Thyroid gland (tissue), 4 donors: ENCODE data around the gene SLC10A3. TPM values are rescaled to one million over a fixed set of nuclear protein-coding genes. Genes with fewer than 3 reads are reported as not detected.

Source experiments
- DNase-seq, 2 donors: peaks; one replicate each; pipeline ENCODE4 v3.0.0-alpha.2; 2019
- H3K27ac ChIP-seq, 3 donors: fragments of 200-600 bp; sonication (generic); 1 replicate in 2 of 3; 2 replicates in 1 of 3; pipeline ENCODE4 v1.5.1; 2016 to 2019; ENCODE audit warnings: mild to moderate bottlenecking in 1 of 3, moderate library complexity in 1 of 3
- H3K27me3 ChIP-seq: fragments of 200-600 bp; sonication (generic); one replicate; pipeline ENCODE4 v1.5.1; 2019
- H3K36me3 ChIP-seq, 2 donors: fragments of 200-600 bp; sonication (generic); one replicate each; pipeline ENCODE4 v1.5.1; 2016 to 2019
- H3K4me1 ChIP-seq, 2 donors: fragments of 200-600 bp; sonication (generic); one replicate each; pipeline ENCODE4 v1.5.1; 2017 to 2019
- H3K4me3 ChIP-seq, 3 donors: fragments of 200-600 bp; sonication (generic); replicated peaks in 1 of 3; 1 replicate in 2 of 3; 2 replicates in 1 of 3; pipeline ENCODE4 v1.5.1; 2016; ENCODE audit warnings: mild to moderate bottlenecking in 1 of 3
- H3K9me3 ChIP-seq: fragments of 200-600 bp; sonication (generic); one replicate; pipeline ENCODE4 v1.5.1; 2017
- CTCF ChIP-seq, 6 experiments: fragments of 200-600 bp in 3 of 6; fragments of 450-650 bp in 3 of 6; sonication (generic) in 3 of 6; IDR thresholded peaks; one replicate each; pipeline ENCODE4 v1.5.1; 2016 to 2019; ENCODE audit warnings: antibody characterized with exemption in 6 of 6, mild to moderate bottlenecking in 2 of 6, inconsistent platforms in 1 of 6, moderate library complexity in 1 of 6
- POLR2A ChIP-seq, 2 donors: fragments of 450-650 bp; IDR thresholded peaks; one replicate each; pipeline ENCODE4 v1.6.1; 2017; ENCODE audit warnings: antibody characterized with exemption in 2 of 2, mild to moderate bottlenecking in 2 of 2, moderate library complexity in 1 of 2
- WGBS, 2 donors: methylation state at CpG; one replicate each; pipeline ENCODE4 v1.1.5; 2017; 5-methylcytosine and 5-hydroxymethylcytosine counted together
- intact Hi-C: fragments of 100-400 bp; cut with DNase I; formaldehyde crosslinking; loops from one replicate; pipeline ENCODE4 v1.15.1; 2023
- total RNA-seq, 4 donors: library from RNA; depleted of rRNA; stranded (reverse); fragments of >200 nt; gene quantifications; one replicate each; pipeline ENCODE4 v1.2.3, GENCODE V29; 2016

SLC10A3 gene
- total RNA-seq, 4 donors from 2014 or later, result 21.9 to 40.6 (median 29.3) TPM

- 80% methylated on average over 7 of the region's 16 CpGs; no CpG with 5 or more reads in 1 of the 2 donors for WGBS, 2 donors
- TF ChIP-seq CTCF (IDR thresholded peaks at IDR 0.05), result no peak
- TF ChIP-seq POLR2A (IDR thresholded peaks at IDR 0.05), result no peak
- Histone ChIP-seq H3K4me3 (no peak overlapping the region), H3K36me3 (no peaks in the 10 kb centered on the region), H3K9me3 (no peaks in the 10 kb centered on the region), H3K4me1 (peaks cover 0 to 13% of the 10 kb centered on the region in 2 donors), H3K27me3 (no peaks in the 10 kb centered on the region), H3K27ac (no peak overlapping the region)
- no peak for DNase-seq
- intact Hi-C loops, result loop anchor here (5.0 kb wide), 1 partner anchor 47 kb away; the partner anchor contains the start of gene GDI1
Measured at GRCh38 chrX:154484255-154485149, 5.9 kb downstream of the SLC10A3 start.

- Histone ChIP-seq H3K27ac (no peak overlapping the region), H3K27me3 (no peaks in the 10 kb centered on the region), H3K4me3 (no peak overlapping the region), H3K36me3 (no peaks in the 10 kb centered on the region), H3K9me3 (no peaks in the 10 kb centered on the region), H3K4me1 (peaks cover 0 to 13% of the 10 kb centered on the region in 2 donors)
- TF ChIP-seq CTCF (IDR thresholded peaks at IDR 0.05) (no peak), POLR2A (IDR thresholded peaks at IDR 0.05) (no peak)
- DNase-seq, result no peak
- intact Hi-C loops, result no loop called here
- WGBS, 2 donors, result 73 to 83% methylated on average over 5 to 7 of the region's 7 CpGs
Measured at GRCh38 chrX:154483325-154483724, 7.1 kb downstream of the SLC10A3 start.

- Histone ChIP-seq H3K27me3 (no peaks in the 10 kb centered on the region), H3K4me1 (peaks cover 0 to 13% of the 10 kb centered on the region in 2 donors), H3K4me3 (no peak overlapping the region), H3K27ac (no peak overlapping the region), H3K36me3 (no peaks in the 10 kb centered on the region), H3K9me3 (no peaks in the 10 kb centered on the region)
- TF ChIP-seq CTCF (IDR thresholded peaks at IDR 0.05), result no peak
- no peak for TF ChIP-seq POLR2A (IDR thresholded peaks at IDR 0.05)
- intact Hi-C loops, result no loop called here
- 100% methylated on average over 1 of the region's 7 CpGs; no CpG with 5 or more reads in 1 of the 2 donors for WGBS, 2 donors
- DNase-seq, result no peak
Measured at GRCh38 chrX:154482786-154483185, 7.6 kb downstream of the SLC10A3 start.

GRCh38 chrX:154481911-154482601, 8.4 kb downstream of the SLC10A3 start:
- Histone ChIP-seq H3K36me3 (no peaks in the 10 kb centered on the region), H3K4me1 (peaks cover 0 to 13% of the 10 kb centered on the region in 2 donors), H3K4me3 (no peak overlapping the region), H3K27me3 (no peaks in the 10 kb centered on the region), H3K27ac (no peak overlapping the region), H3K9me3 (no peaks in the 10 kb centered on the region)
- TF ChIP-seq POLR2A (IDR thresholded peaks at IDR 0.05) (no peak), CTCF (IDR thresholded peaks at IDR 0.05) (no peak)
- DNase-seq, result peak in 1 of 2 donors; percentile 31
- 62 to 77% methylated on average over 13 to 14 of the region's 14 CpGs for WGBS, 2 donors
- intact Hi-C loops, result no loop called here
